Activated CD4-positive, alpha-beta T cell treated with anti-CD3 and anti-CD28 coated beads, Interleukin-2, amount 10 ng/mL, durations not matched to agents 7 days and 5 days (primary cell): ENCODE measurements around the gene GHDC. TPM values are rescaled to one million over a fixed set of nuclear protein-coding genes. Genes with fewer than 3 reads are reported as not detected.
A peak's percentile ranks its signal among the peaks of the same experiment; 100 is the strongest.
"Not testable (repeated sequence)": the region's sequence is repeated elsewhere in the genome, so short reads cannot be mapped to it uniquely, and the experiment has no call there.

Experiments used
- CTCF ChIA-PET: fragments of 350-600 bp; sonication (Branson Sonifier 250); formaldehyde crosslinking; loops from one replicate; lab custom pipeline; 2021; ENCODE audit warnings: antibody characterized with exemption; lab: Charles Lee
- POLR2A ChIA-PET: fragments of 350-600 bp; sonication (Branson Sonifier 250); formaldehyde crosslinking; loops from one replicate; lab custom pipeline; 2021; ENCODE audit warnings: antibody characterized with exemption; lab: Charles Lee
- DNase-seq: peaks from one replicate; pipeline ENCODE4 v3.0.0-alpha.2; 2020
- H3K27ac Mint-ChIP-seq: one replicate; pipeline ENCODE4 v1.8.0; 2021; ENCODE audit warnings: mild to moderate bottlenecking, moderate library complexity, mixed read lengths
- H3K27me3 Mint-ChIP-seq: one replicate; pipeline ENCODE4 v1.8.0; 2021; ENCODE audit warnings: mixed read lengths
- H3K36me3 Mint-ChIP-seq: one replicate; pipeline ENCODE4 v1.8.0; 2021; ENCODE audit warnings: low read depth, mixed read lengths
- H3K4me1 Mint-ChIP-seq: one replicate; pipeline ENCODE4 v1.8.0; 2021; ENCODE audit warnings: mixed read lengths
- H3K4me3 Mint-ChIP-seq: one replicate; pipeline ENCODE4 v1.8.0; 2021; ENCODE audit warnings: mild to moderate bottlenecking, moderate library complexity, mixed read lengths
- H3K9me3 Mint-ChIP-seq: one replicate; pipeline ENCODE4 v1.8.0; 2021; ENCODE audit warnings: mixed read lengths
- total RNA-seq, 2 experiments: library from RNA; stranded (reverse); gene quantifications; one replicate each; pipeline ENCODE4 v1.2.3, GENCODE V29; 2021

The GHDC gene
- total RNA-seq, 2 experiments from 2014 or later = 15.3 to 15.5 TPM

- ChIA-PET CTCF (no interaction called here), POLR2A (no interaction called here)
- H3K36me3 Mint-ChIP-seq = peaks cover 35% of the 10 kb centered on the region
- DNase-seq = no peak
- H3K27ac Mint-ChIP-seq = no peak overlapping the region
- H3K27me3 Mint-ChIP-seq = no peaks in the 10 kb centered on the region
- H3K4me1 Mint-ChIP-seq = peaks cover 16% of the 10 kb centered on the region
- no peaks in the 10 kb centered on the region for H3K9me3 Mint-ChIP-seq
- no peak overlapping the region for H3K4me3 Mint-ChIP-seq
These were observed 30.4 kb upstream of the GHDC start for GRCh38 chr17:42224651-42225050.

DNA sequence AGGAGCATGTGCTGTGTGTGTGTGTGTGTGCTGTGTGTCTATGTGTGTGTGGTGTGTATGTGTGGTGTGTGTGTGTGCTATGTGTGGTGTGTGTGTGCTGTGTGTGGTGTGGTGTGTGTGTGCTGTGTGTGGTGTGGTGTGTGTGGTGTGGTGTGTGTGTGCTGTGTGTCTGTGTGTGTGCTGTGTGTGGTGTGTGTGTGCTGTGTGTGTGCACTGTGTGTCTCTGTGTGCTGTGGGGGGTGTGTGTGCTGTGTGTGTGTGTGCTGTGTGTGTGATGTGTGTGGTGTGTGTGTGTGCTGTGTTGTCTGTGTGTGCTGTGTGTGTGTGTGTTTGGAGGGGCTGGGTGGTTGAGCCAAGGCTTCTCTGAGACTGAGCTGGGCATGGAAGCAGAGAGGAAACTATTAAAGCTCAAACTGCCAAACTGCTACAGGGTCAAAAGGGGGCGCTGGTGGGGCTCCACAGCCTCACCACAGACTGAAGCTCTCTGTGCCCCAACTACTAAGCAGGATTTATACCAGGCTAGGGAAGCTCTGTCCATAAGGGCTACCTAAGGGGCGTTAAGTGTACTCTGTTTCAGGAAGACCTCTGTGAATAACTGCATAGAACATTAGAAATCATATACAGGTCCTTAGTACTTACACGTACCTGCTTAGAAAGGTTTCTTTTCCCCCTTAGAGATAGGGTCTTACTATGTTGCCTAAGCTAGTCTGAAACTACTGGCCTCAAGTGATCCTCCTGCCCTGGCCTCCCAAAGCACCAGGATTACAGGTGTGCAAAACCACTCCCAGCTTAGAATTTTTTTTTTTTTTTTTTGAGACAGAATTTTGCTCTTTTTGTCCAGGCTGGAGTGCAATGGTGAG, 27.8 kb upstream of the GHDC start:
- ChIA-PET POLR2A (interaction anchor here (0.6 kb wide), 1 partner anchor 65 kb away, joined by 3 read pairs; no protein-coding TSS in a partner anchor), CTCF (interaction anchor here (0.6 to 2.4 kb wide), 31 partner anchors 10 to 767 kb away, joined by 3 to 17 read pairs (median 5); partner anchors contain the start of gene GHDC)
- peak; percentile 66 for DNase-seq
- H3K36me3 Mint-ChIP-seq = peaks cover 35% of the 10 kb centered on the region
- no peaks in the 10 kb centered on the region for H3K27me3 Mint-ChIP-seq
- H3K4me3 Mint-ChIP-seq = no peak overlapping the region
- peak overlapping the region; percentile 6 for H3K27ac Mint-ChIP-seq
- no peaks in the 10 kb centered on the region for H3K9me3 Mint-ChIP-seq
- H3K4me1 Mint-ChIP-seq = peaks cover 3% of the 10 kb centered on the region

GRCh38 chr17:42219280-42219679, 25.0 kb upstream of the GHDC start:
- H3K27me3 Mint-ChIP-seq, POLR2A ChIA-PET, H3K9me3 Mint-ChIP-seq, H3K4me3 Mint-ChIP-seq, H3K27ac Mint-ChIP-seq, DNase-seq, H3K4me1 Mint-ChIP-seq: not testable (repeated sequence)
- CTCF ChIA-PET = interaction anchor here (1.5 kb wide), 1 partner anchor 20 kb away, joined by 4 read pairs; no protein-coding TSS in a partner anchor
- H3K36me3 Mint-ChIP-seq = peaks cover 48% of the 10 kb centered on the region

DNA sequence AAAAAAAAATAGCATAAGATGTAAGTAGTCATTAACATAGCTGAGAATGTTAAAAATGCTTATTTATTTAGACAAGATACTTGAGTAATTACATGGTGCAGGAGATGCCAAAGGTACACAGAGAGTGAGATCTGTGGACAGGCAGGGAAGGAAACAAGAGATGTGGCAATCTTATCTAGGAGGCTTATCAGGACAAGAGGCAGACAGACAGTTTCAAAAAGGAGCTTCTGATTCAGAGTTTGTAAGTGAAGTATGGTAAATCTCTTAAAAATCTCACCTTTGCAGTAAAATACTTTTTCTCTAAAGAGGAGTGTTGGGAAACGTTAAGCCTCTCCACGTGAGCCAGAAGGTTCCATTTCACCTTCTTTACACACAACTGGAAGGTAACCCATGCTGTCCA, 19.9 kb upstream of the GHDC start:
- CTCF ChIA-PET = interaction anchor here (0.6 to 1.2 kb wide), 4 partner anchors 14 to 189 kb away, joined by 3 to 4 read pairs (median 3); partner anchors contain the start of gene DHX58
- no peak for DNase-seq
- H3K36me3 Mint-ChIP-seq = peaks cover 66% of the 10 kb centered on the region
- H3K9me3 Mint-ChIP-seq = no peaks in the 10 kb centered on the region
- POLR2A ChIA-PET = no interaction called here
- H3K27ac Mint-ChIP-seq = peak overlapping the region; percentile 9
- H3K4me3 Mint-ChIP-seq = no peak overlapping the region
- H3K4me1 Mint-ChIP-seq = no peaks in the 10 kb centered on the region
- H3K27me3 Mint-ChIP-seq = no peaks in the 10 kb centered on the region

DNA sequence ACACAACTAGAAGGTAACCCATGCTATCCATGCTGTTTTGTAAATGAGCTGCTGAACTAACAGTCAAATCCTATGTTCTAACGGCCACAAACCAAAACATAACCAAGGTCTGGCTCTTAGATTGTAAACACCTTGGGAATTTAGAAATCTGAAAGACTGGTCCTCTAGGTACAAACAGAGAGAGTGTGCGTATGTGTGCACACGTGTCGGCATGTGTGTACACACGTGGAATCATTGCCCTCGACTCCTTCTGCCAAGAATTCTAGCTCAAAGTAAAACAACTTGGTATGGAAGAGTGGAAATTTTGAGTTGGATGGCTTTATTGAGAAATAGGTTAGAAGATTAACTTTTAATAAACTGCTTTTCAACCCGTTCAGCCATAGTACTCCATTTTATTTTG, 18.1 kb upstream of the GHDC start:
- CTCF ChIA-PET = interaction anchor here (0.6 to 1.2 kb wide), 3 partner anchors 10 to 23 kb away, joined by 3 to 5 read pairs (median 4); no protein-coding TSS in a partner anchor
- H3K4me1 Mint-ChIP-seq = no peaks in the 10 kb centered on the region
- H3K27me3 Mint-ChIP-seq = no peaks in the 10 kb centered on the region
- H3K4me3 Mint-ChIP-seq = no peak overlapping the region
- no peak for DNase-seq
- H3K27ac Mint-ChIP-seq = peak overlapping the region; percentile 14
- H3K9me3 Mint-ChIP-seq = no peaks in the 10 kb centered on the region
- peaks cover 63% of the 10 kb centered on the region for H3K36me3 Mint-ChIP-seq
- POLR2A ChIA-PET = no interaction called here

DNA sequence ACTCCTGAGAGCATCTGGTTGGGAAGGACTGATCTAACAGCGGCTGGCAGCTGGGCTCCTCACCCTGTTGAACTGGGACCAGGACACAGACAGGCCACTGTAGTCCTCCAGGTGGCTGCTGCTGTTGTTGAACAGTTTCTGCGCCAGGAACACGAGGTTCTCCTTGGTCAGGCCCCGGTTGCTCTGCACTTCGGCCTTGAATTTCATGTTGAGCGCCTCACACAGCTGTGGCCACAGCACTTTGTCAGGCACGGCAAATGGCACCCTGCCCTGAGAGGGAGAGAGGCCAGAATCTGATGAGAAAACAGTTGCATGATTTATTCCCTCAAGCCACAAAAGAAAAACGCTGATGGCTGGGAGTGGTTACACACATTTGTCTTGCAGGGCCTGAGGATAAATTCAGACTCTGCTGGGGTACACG, 17.6 kb upstream of the GHDC start:
- CTCF ChIA-PET = interaction anchor here (1.0 to 1.2 kb wide), 2 partner anchors 11 to 15 kb away, joined by 3 to 5 read pairs; no protein-coding TSS in a partner anchor
- POLR2A ChIA-PET = not testable (repeated sequence)

DNA sequence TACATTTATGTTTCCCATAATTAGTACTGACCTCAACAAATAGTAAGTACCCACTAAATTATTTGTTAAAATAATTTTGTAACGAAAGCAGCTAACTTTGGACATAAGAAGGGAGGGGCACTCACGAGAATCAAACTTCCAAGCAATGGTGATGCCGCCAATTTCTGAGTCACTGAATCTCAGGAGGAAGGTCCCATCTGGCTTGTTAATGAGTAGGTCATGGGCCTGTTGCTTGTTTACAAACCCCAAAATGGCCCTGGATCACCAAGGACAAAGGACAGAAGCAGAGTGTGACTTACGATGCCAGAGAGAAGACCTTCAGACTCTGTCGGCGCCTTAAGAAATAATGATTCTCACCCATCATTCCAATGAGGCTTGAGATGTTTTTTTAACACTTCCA, 15.8 kb upstream of the GHDC start:
- no peak for DNase-seq
- ChIA-PET CTCF (interaction anchor here (0.9 kb wide), 1 partner anchor 28 kb away, joined by 3 read pairs; no protein-coding TSS in a partner anchor), POLR2A (no interaction called here)
- Mint-ChIP-seq H3K4me3 (no peak overlapping the region), H3K4me1 (no peaks in the 10 kb centered on the region), H3K9me3 (no peaks in the 10 kb centered on the region), H3K27me3 (no peaks in the 10 kb centered on the region), H3K36me3 (peaks cover 59% of the 10 kb centered on the region), H3K27ac (no peak overlapping the region)

More for the DNA sequence above, 17.6 kb upstream of the GHDC start:
- not testable (repeated sequence) for H3K4me1 Mint-ChIP-seq, H3K9me3 Mint-ChIP-seq, H3K4me3 Mint-ChIP-seq, DNase-seq, H3K27me3 Mint-ChIP-seq, H3K27ac Mint-ChIP-seq
- peaks cover 63% of the 10 kb centered on the region for H3K36me3 Mint-ChIP-seq

DNA sequence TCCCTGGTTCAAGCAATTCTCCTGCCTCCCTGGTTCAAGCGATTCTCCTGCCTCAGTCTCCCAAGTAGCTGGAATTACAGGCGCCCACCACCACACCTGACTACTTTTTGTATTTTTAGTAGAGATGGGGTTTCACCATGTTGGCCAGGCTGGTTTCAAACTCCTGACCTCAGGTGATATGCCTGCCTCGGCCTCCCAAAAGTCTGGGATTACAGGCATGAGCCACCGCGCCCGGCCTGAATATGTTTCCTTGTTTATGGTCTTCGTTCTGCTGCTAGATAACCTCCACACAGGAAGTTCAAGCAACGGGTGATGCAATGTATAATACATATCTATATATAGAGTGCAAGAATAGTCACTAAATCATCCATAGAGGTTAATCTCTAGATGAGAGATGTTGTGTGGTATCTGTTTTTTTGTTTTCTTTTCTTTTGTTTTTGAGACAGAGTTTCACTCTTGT, 11.9 kb upstream of the GHDC start:
- H3K27me3 Mint-ChIP-seq, POLR2A ChIA-PET, DNase-seq, H3K27ac Mint-ChIP-seq, H3K9me3 Mint-ChIP-seq, H3K4me3 Mint-ChIP-seq, H3K4me1 Mint-ChIP-seq: not testable (repeated sequence)
- peaks cover 65% of the 10 kb centered on the region for H3K36me3 Mint-ChIP-seq
- CTCF ChIA-PET = interaction anchor here (1.2 kb wide), 1 partner anchor 16 kb away, joined by 3 read pairs; no protein-coding TSS in a partner anchor

DNA sequence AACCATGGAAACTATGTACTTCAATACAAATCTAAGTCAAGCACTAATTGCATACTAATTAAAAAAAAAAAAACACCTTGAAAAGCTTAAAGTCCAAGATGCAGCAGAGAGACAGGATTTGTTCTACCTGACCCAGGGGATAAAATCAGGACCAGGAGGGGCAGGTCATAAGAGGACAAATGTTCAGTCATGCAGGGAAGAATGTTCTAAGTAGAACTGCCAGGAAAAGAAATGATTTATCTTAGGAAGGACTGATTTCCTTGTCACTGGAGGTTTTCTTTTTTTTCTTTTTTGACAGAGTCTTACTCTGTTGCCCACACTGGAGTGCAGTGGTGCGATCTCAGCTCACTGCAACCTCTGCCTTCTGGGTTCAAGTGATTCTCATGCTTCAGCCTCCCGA, 9.1 kb upstream of the GHDC start:
- Mint-ChIP-seq H3K4me1 (peaks cover 2% of the 10 kb centered on the region), H3K27me3 (no peaks in the 10 kb centered on the region), H3K4me3 (no peak overlapping the region), H3K27ac (peak overlapping the region; percentile 19), H3K9me3 (no peaks in the 10 kb centered on the region), H3K36me3 (peaks cover 59% of the 10 kb centered on the region)
- DNase-seq = no peak
- CTCF ChIA-PET = interaction anchor here (2.3 kb wide), 1 partner anchor 9 kb away, joined by 9 read pairs; the partner anchor contains the start of gene GHDC
- POLR2A ChIA-PET = no interaction called here

- ChIA-PET CTCF (interaction anchor here (1.1 to 1.3 kb wide), 2 partner anchors 18 kb away, joined by 3 read pairs; no protein-coding TSS in a partner anchor), POLR2A (no interaction called here)
- no peak for DNase-seq
- no peaks in the 10 kb centered on the region for H3K27me3 Mint-ChIP-seq
- peaks cover 59% of the 10 kb centered on the region for H3K36me3 Mint-ChIP-seq
- peaks cover 2% of the 10 kb centered on the region for H3K4me1 Mint-ChIP-seq
- no peaks in the 10 kb centered on the region for H3K9me3 Mint-ChIP-seq
- peak overlapping the region; percentile 60 for H3K27ac Mint-ChIP-seq
- H3K4me3 Mint-ChIP-seq = no peak overlapping the region
These were observed 8.4 kb upstream of the GHDC start for GRCh38 chr17:42202696-42203095.

DNA sequence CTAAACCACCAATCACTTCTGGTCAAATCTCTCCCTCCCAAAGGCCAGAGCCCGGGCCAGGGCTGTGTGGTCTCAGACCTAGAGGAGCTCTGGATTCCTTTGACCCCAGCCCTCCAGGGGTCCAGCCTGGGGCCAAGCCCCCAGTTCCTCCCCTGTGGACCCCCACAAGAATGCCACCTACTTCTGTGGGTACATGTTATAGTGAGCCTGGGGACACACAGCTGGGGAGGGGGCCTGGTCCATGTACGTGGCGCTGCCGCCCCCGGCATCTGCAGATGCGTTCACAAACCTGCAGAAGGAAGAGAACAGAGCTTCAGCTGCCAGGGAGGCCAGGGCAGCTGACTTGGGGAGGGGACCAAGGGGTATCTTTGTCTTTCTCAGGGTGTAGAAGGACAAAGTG, 7.9 kb upstream of the GHDC start:
- peaks cover 2% of the 10 kb centered on the region for H3K4me1 Mint-ChIP-seq
- H3K36me3 Mint-ChIP-seq = peaks cover 54% of the 10 kb centered on the region
- no peak for DNase-seq
- POLR2A ChIA-PET = no interaction called here
- H3K27me3 Mint-ChIP-seq = no peaks in the 10 kb centered on the region
- no peak overlapping the region for H3K4me3 Mint-ChIP-seq
- H3K27ac Mint-ChIP-seq = no peak overlapping the region
- CTCF ChIA-PET = interaction anchor here (1.1 to 1.3 kb wide), 3 partner anchors 17 to 70 kb away, joined by 3 read pairs; no protein-coding TSS in a partner anchor
- no peaks in the 10 kb centered on the region for H3K9me3 Mint-ChIP-seq

- Mint-ChIP-seq H3K27ac (no peak overlapping the region), H3K27me3 (no peaks in the 10 kb centered on the region)
- CTCF ChIA-PET = interaction anchor here (1.2 to 1.4 kb wide), 3 partner anchors 17 to 202 kb away, joined by 3 read pairs; no protein-coding TSS in a partner anchor
These were observed 7.1 kb upstream of the GHDC start for GRCh38 chr17:42201458-42201772.

More at GRCh38 chr17:42201458-42201772, 7.1 kb upstream of the GHDC start:
- no peak overlapping the region for H3K4me3 Mint-ChIP-seq
- H3K4me1 Mint-ChIP-seq = peaks cover 2% of the 10 kb centered on the region
- DNase-seq = no peak
- no peaks in the 10 kb centered on the region for H3K9me3 Mint-ChIP-seq
- POLR2A ChIA-PET = no interaction called here
- H3K36me3 Mint-ChIP-seq = peaks cover 50% of the 10 kb centered on the region
